NOMO-1 treated with dmso at 0.1 percent for 144 hours (cell line): ENCODE data around the gene EPAS1.

Experiments
- DNase-seq: peaks from one replicate; lab custom pipeline; 2025; ENCODE audit not compliant: unreplicated experiment; lab: John Stamatoyannopoulos, UW

EPAS1 gene

DNA sequence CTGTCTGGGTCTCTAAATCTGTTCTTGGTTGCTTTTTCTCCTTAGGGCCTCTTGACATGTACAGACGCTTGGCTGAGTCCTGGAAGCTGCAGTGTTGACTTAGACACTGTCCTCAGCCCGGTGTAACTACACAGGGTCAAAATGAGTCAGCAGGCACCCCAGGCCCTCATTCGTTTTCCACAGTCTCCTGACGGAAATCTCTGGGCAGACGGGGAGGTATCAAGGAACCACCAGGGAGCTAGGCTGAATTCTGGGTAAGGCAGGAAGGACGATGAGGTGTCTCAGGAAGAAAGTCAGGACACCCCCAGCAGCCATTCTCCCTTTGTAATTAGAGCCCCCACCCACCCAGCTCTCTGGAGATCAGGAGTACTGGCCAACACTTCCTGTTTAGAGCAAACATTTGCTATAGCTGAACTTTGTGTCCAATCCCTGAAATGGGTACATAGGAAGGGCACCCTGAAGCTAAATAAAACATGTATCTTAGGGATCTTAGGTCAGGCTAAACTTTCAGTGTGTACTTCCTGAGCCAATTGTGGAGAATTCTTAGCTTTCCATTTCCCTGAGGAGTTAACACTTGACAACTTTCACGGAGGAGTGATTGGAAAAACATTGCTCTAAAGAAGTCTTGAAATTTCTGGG lies 23.9 kb upstream of the EPAS1 start:
- no peak for DNase-seq

DNA sequence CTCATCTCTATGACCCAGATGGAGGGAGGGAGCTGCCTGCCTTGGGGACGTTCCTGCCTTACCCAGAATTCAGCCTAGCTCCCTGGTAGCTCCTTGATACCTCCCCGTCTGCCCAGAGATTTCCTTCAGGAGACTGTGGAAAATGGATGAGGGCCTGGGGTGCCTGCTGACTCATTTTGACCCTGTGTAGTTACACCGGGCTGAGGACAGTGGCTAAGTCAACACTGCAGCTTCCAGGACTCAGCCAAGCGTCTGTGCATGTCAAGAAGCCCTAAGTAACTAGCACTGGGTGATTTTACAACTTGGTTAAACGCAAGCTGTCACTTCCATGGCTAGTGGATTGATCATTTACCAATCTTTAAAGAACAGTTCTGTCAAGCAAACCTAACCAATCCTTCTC lies 23.3 kb upstream of the EPAS1 start:
- no peak for DNase-seq

DNA sequence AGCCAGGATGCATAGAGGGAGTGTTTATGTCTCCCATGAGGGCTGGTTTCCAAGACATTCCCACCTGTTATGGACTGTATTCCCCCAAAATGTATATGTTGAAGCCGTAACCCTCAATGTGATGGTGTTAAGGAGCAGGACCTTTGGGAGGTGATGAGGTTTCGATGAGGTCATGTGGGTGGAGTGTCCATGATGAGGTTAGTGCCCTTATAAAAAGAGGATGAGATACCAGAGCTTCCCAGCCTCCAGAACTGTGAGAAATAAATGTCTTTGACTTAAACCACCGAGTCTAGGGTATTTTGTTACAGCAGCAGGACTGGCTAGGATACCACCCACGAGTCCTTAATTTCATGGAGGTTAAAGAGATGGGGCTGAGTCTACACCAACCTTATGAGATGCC lies 22.6 kb upstream of the EPAS1 start:
- DNase-seq = no peak

DNA sequence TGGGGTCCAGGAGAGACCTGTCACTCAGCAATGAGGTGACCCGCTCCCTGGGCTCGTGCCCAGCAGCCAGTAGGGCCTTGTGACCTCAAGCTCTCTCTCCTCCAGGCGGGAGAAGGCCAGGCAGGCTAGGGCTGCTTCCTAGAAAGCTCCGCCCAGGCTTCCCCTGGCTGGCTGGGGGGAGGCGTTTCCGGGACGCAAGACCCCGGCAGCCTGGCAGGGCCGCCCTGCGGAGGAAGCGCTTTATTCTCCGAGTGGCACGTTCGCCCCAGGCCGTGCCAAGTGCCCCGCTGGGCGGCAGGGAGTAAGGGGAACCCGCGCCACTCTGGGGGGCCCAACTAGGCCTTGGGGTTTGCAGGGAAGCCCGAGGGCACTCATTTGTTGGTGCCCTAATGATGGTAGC lies 21.2 kb upstream of the EPAS1 start:
- no peak for DNase-seq

DNA sequence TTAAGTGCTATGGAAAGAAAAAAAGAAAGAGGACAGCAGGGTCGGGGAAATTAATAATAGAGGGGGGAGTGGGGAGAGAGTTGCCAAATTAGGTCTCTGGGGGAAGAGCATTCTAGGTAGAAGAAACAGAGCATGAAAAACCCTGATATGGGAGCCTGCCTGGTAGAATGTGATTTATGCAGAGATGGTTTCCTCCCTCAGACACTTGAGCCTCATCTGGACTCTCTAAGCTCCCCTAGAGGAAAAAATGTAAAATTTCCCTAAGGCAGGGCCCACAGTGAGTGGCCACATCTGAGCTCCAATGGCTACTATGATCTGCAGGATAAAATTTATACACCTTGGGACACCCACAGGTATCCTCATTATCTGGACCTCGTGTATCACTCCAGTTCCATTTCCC lies 20.6 kb upstream of the EPAS1 start:
- no peak for DNase-seq

DNA sequence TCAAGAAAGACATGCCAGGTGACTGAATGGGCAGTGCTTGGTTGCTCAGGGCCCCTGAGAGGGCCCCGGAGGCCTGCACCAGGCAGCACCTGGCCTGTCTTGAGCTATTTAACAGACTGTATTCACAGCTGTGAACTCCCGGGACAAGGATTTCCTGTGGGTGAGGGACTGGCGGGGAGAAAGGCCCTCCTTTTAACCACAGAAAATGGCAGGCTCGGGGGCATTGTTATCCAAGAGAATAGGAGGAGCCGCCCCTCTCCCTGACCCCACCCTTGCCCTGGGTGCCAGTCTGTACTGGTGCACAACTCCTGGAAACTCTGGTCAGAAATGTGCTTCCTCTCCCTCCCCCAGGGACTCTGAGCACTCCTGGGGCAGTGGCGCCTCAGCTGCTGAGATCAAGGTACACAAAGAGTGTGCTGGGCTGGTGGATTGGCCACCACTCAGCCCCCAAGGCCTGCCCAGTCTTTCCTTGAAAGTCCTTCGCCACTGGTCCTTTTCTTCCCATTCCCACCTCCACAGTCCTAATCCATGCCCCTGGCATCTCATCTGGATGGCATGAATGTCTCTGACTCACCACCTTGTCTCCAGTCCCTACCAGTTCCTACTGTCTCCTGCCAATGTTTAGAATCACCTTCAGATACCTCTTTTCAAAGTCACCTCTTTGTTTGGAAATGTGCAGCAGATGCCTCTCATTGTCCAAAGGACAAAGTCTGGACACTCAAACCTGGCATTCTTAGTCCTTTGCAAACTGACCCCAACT lies 19.6 kb upstream of the EPAS1 start:
- DNase-seq = no peak

DNA sequence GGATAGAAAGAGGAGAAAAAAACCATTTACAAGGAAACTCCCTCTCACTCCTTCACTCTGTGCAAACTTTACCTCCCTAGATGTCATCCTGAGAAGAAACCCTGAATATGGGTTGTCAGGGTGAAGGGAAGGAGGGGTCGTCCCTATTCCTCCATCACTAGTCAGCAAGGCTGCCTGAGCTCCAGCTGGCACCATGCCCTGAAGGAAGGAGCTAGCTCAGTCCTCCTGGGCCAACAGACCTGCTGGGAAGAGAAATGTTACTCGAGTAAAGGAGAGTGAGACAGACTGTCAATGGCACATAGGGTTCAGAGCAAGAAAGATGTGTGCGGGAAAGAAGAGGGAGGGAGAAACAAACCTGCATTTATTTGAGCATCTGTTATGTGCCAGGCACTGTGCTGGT lies 18.3 kb upstream of the EPAS1 start:
- DNase-seq = no peak

DNA sequence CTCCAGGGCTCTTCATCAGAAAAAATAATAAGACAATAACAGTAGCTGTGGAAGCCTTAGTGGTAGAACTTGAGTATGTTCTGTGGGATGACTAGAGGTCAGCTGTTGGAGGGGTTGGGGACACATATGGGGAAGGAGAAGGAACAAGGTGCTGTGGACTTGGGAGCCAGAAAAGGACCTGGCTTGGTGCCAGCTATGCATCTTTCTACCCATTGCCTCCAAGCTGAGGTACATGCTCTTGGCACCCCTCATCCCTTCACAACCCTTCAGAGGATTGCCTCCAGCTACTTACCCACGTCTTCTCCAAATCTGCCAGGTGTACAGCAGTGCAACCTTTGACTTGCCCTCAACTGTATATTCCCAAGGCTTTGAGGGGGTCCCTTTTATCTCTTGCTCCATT lies 15.3 kb upstream of the EPAS1 start:
- no peak for DNase-seq

DNA sequence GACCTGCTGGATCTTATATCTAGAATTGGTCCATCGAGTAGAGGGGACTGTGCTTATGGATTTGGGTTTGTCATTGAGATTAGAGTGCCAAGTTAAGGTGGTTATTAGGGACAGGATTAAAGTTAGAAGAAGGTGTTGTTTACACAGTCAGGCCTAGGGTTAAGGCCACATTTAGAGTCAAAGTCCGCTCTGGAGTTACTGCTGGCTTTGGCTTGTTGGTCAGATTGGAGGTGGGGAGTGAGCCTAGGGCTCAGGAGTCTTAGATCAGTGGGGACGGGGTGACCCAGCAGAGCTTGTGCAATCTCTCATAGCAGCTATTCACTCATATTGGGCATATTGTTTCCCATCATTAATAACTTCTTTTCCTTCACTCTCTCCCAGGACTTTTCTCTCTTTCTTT lies 13.5 kb upstream of the EPAS1 start:
- DNase-seq = no peak

DNA sequence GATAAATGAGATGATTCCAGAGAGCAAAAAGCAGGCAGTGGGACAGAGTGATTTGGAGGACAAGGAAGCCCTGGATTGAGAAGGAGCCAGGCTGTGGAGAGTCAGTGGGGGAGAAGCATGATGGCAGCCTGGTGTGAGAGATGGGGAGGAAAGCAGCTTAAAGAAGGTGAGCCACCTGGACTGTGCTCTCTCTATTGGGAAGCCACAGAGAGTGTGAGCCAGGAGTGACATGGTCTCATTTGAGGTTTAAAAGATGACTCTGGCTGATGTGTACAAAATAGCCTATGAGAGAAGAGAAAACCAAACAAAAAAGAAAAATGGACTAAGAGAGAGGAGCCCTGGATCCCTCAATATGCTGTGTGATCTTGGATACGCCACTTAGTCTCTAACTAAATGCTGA lies 12.9 kb upstream of the EPAS1 start:
- DNase-seq = no peak

DNA sequence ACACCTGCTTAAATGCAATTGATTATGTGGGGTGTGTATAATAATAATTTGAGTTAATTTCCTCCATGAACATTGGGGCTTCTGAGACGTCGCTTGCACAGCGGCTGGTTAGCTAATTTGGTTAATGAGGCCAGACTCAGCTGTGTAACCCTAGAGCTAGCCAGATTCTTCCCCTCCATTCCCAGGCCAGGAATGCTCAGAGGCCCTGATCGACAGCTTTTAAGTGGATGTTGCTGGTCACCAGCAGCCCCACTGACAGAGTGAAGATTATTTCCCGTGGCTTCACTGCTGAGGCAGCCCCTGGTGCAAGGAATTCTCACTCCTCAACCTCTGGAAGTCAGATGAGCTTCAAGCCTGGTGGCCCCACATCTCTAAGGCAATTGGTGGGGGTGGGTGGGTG lies 12.4 kb upstream of the EPAS1 start:
- no peak for DNase-seq

DNA sequence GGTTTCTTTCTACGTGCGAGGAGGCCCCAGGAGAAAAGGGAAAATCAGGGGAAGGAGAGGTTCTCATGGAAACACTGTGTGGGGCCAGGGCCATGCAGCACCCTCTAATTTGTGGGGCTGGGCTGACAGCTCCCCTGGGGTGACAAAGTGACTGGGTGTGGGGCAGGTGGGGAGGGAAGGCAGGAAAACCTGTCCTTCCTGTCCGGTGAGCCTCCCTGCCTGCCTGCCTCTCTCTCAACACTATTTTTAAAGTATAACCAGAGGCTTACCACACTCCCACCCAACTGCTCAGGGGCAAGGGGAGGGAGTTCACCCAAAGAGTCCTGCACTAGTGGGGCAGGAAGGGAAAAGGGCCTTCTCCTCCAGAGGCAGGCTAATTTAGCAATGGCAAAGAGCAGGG lies 10.5 kb upstream of the EPAS1 start:
- no peak for DNase-seq

DNA sequence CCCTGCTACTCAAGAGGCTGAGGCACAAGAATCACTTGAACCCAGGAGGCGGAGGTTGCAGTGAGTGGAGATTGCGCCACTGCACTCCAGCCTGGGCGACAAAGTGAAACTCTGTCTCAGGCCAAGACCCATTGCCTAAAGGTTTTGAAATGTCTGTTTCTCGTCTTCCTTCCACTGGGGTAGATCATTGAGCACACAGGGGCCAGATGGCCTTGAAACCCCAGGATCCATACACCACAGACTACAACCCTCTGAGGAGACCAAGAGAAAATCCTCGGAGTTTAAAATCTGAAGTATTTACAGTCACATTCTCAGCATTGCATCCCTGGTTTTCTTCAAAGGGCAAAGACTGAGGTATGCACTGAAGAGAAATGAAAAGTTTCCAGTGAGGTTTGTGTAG lies 7.1 kb upstream of the EPAS1 start:
- DNase-seq = no peak

DNA sequence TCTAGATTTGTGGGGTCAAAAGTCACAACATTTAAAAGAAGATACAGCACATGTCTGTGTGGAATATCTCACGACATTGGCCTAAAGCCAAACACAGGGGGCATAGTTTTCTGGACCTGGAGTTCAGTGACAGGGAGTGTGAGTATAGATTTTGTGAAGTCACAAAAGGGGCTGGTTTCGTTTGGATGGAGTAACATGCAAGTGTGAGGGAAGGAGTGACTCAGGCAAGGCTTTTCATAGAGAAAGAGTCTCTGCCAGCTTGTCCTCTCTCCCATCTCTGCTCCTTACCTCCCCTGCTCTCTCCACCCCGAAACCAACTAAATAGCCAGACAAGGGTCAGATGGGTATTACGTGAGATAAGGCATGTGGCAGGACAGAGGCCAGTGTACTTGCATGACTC lies 3.7 kb upstream of the EPAS1 start:
- no peak for DNase-seq

DNA sequence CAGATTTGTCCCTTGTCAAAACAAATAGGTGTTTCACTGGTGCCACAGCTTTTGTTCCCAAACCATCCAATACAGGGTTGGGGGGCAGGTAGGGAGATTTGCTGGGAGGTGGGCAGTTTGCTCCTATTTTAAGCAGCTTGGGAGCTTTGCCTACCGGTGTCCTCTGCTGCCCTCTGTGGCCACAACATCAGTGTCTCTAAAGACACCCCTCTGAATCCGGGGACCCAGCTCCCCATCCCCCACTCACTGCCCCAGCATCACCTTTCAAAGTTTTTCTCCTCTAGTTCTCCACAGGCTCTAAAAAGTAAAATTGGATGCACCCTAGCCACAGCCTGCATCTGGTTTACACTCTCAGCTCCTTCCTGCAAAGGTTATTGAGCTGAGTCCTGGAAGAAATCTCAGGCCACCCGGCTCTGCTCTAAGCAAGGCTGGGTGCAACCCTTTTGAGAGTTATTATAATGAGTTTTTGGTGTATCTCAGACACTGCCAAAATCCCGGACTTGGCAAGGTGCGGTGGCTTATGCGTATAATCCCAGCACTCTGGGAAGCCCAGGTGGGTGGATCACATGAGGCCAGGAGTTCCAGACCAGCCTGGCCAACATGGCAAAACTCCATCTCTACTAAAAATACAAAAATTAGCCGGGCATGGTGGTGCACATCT lies 2.9 kb upstream of the EPAS1 start:
- DNase-seq = no peak

DNA sequence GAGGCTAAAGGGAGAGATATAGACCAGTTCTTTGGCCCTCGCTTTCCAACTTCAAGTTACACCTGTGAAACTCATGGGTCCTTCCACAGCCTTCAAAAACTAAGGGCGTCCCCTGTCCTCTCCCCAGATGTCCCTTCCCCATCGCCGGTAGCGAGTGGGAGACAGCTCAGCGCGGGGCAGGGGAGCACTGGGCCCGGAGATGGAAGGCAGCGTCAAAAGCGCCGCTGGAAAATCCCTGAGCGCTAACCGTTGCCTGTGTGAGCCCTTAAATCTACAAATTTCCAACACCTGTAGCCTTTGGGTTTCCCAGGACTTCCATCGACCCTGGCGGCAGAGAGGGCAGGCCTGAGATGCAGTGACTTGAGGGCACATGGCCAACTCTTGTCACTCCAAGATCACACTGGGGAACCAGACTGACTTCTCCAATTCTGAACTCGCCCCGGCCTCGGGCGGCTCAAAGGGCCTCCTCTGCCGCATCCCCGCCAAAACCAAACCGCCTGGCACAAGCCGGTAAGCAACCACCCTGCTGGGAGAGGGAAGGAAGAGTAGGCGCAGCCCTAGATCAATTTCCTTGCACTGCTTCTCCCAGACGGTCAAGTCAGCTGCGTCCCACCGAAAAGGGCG lies 879 bp upstream of the EPAS1 start:
- no peak for DNase-seq

DNA sequence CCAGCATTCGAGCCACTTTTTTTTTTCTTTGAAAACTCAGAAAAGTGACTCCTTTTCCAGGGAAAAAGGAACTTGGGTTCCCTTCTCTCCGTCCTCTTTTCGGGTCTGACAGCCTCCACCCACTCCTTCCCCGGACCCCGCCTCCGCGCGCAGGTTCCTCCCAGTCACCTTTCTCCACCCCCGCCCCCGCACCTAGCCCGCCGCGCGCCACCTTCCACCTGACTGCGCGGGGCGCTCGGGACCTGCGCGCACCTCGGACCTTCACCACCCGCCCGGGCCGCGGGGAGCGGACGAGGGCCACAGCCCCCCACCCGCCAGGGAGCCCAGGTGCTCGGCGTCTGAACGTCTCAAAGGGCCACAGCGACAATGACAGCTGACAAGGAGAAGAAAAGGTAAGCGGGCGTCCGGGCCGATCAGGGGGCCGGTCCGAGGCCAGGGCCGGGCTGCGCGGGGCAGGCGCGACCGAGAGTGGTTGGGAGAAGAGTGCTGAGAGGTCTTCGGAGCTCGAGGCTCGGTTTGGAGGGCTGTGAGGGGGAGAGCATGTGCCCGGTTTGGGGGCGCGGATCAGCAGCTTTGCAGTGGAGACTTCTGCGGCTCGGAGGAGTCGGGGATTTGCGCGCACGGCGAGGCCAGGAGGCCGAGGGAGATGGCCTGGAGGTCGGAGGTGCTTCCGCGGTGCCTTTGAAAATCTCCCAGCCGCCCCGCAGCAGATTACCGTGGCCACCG lies 502 bp downstream of the EPAS1 start:
- DNase-seq = peak; percentile 51

DNA sequence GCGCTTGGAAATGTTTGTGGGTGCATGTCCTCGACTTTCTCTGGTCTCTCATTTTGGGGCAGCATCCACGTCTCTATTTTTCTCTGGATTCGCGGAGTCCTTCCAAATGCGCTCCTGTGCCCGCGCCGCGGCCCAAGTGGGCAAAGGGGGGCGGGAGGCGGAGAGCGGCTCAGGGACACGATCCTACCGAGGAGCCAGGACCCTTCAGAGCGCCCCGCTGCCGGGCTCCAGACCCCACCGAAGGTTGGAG lies 990 bp downstream of the EPAS1 start:
- no peak for DNase-seq

DNA sequence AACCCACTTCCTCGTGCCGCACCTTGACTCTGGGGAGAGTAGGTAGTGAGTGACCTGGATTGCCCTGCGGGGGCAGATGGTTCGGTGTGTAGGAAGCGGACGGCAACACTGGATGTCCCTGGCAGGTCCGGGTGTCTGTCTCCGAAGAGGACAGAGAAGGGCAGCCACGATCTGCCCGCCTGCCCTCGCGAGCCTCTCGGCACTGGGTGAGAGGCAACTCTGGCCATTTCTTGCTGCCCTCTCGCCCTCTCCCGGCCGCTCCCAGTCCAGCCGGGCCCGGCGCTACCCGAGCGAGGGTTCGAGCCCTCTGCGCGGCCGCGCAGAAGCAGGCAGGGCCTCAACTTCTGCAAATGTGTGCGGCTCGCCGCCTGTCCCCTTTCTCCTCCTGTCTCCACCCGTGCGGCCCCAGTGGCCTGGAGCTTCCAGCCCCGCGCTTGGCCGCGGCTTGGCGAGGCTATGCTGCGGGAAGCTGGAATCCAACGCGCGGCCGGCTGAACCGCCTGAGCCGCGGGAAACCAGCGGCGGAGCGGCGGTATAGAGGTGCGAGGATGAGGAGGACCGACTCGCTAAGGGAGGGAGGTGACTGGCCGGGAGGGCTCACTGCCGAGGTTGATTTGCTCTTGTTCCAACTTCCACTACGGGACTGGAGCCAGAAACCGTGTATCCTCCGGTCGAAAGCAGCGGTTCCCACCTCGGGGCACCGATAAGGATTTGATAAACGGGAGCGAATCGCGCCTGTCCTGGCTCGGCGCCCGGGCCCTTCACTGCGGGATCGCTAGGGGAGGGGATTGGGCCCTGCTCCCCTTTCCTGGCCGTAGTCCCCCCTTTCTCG lies 1.5 kb downstream of the EPAS1 start:
- DNase-seq = no peak

DNA sequence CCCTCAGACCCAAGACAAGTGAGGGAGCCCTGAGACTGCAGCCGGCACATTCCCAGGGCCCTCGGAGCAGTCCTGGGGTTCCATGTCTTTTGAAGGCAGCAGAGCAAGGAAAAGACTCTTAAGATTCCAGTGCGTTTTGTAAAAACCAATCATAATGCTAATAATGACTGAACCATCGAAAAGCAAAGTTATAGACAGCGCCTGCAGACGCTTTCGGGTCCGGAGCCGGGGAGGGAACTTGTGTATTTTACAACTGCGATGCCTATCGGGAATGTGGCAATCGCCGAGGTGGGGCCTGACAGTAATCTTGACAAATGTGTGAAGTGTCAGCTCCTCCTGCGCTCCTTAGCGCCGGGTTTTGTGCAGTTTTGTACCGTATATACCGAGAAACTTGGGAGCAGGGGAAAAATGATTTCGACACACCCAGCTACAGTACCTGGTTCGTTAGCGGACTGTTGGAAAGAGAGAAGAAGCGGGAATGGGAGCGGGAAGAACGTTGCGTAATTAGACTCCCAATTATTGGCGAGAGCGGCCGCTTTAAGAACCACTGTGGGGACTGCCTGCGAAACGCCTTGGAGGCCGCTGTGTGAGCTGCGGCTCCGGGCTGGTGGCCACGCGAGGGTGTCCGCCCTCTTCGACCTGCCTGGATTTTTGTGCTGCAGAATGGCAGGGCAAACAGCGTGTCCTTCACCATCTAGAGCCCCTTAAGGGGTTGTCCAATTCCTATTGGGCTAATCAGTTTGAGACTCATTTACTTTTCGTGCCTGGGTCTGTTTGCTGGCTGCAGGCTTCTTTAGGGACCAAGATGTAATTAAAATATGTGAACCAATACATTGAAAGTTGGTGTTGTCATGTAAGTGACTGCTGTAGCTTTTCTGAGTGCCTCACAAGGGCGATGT lies 2.4 kb downstream of the EPAS1 start:
- DNase-seq = peak; percentile 65
